ENCODE data around the gene NOS1. TPM values are rescaled to one million over a fixed set of nuclear protein-coding genes. Genes with fewer than 3 reads are reported as not detected.
"Not testable (repeated sequence)": the region's sequence is repeated elsewhere in the genome, so short reads cannot be mapped to it uniquely, and the experiment has no call there.

Gene NOS1
- total RNA-seq, 1 donor from 2014 or later = under 0.01 TPM

- no peak for TF ChIP-seq CTCF (conservative IDR thresholded peaks at IDR 0.05; ENCODE audit: low read depth, low read length)
- no peak overlapping the region for H3K4me3 ChIP-seq (ENCODE audit: low read depth, low read length)
- DNase-seq (ENCODE audit: low read depth) = no peak
These were observed 27.6 kb upstream of the NOS1 start for GRCh38 chr12:117388951-117389446.

GRCh38 chr12:117387832-117388231 is 26.4 kb upstream of the NOS1 start:
- TF ChIP-seq CTCF (conservative IDR thresholded peaks at IDR 0.05; ENCODE audit: low read depth, low read length) = no peak
- H3K4me3 ChIP-seq (ENCODE audit: low read depth, low read length) = no peak overlapping the region
- no peak for DNase-seq (ENCODE audit: low read depth)

- no peak for DNase-seq (ENCODE audit: low read depth)
- no peak for TF ChIP-seq CTCF (conservative IDR thresholded peaks at IDR 0.05; ENCODE audit: low read depth, low read length)
These were observed 23.3 kb upstream of the NOS1 start for GRCh38 chr12:117384735-117385134.

GRCh38 chr12:117380083-117380482 is 18.7 kb upstream of the NOS1 start:
- DNase-seq (ENCODE audit: low read depth) = no peak
- no peak overlapping the region for H3K4me3 ChIP-seq (ENCODE audit: low read depth, low read length)
- no peak for TF ChIP-seq CTCF (conservative IDR thresholded peaks at IDR 0.05; ENCODE audit: low read depth, low read length)

More at GRCh38 chr12:117384735-117385134, 23.3 kb upstream of the NOS1 start:
- H3K4me3 ChIP-seq (ENCODE audit: low read depth, low read length) = no peak overlapping the region

- H3K4me3 ChIP-seq (ENCODE audit: low read depth, low read length) = no peak overlapping the region
- DNase-seq (ENCODE audit: low read depth) = no peak
- TF ChIP-seq CTCF (conservative IDR thresholded peaks at IDR 0.05; ENCODE audit: low read depth, low read length) = no peak
These were observed 16.3 kb upstream of the NOS1 start for GRCh38 chr12:117377758-117378157.

GRCh38 chr12:117370588-117370987 is 9.2 kb upstream of the NOS1 start:
- H3K4me3 ChIP-seq (ENCODE audit: low read depth, low read length) = no peak overlapping the region
- TF ChIP-seq CTCF (conservative IDR thresholded peaks at IDR 0.05; ENCODE audit: low read depth, low read length) = no peak
- DNase-seq (ENCODE audit: low read depth) = no peak

- DNase-seq (ENCODE audit: low read depth); H3K4me3 ChIP-seq (ENCODE audit: low read depth, low read length): not testable (repeated sequence)
These were observed 8.6 kb upstream of the NOS1 start for GRCh38 chr12:117370000-117370399.

Measured in epithelial cell of proximal tubule (primary cell).